H1 (cell line): ENCODE results near the gene SHH. TPM values are rescaled to one million over a fixed set of nuclear protein-coding genes. Genes with fewer than 3 reads are reported as not detected.

Source experiments
- CTCF ChIA-PET: fragments of 300-600 bp; sonication (Branson Sonifier 250); formaldehyde crosslinking; loops from one replicate; lab custom pipeline; 2021; ENCODE audit not compliant: partially characterized antibody; lab: Charles Lee
- POLR2A ChIA-PET: fragments of 300-600 bp; sonication (Branson Sonifier 250); formaldehyde crosslinking; loops from one replicate; lab custom pipeline; 2021; ENCODE audit warnings: inconsistent platforms; ENCODE audit not compliant: partially characterized antibody; lab: Charles Lee
- DNase-seq, 2 experiments: peaks; one replicate each; pipeline versions ENCODE4 v3.0.0 to v3.0.0-alpha.2; 2010 to 2022; ENCODE audit warnings: low spot score in 2 of 2, low read depth in 1 of 2, mixed read lengths in 1 of 2
- FAIRE-seq: peaks from 2 replicates; lab custom pipeline; 2011; peaks lifted over from hg19 to GRCh38; lab: Jason Lieb, UNC
- H2AFZ ChIP-seq: 2 replicates; pipeline ENCODE4 v1.8.1; 2012; ENCODE audit warnings: low read length, inconsistent platforms
- H2AK5ac ChIP-seq: 2 replicates; pipeline ENCODE4 v1.6.1; 2013; ENCODE audit warnings: low read depth, low read length
- H2BK120ac ChIP-seq: replicated peaks from 2 replicates; pipeline ENCODE3; 2013; ENCODE audit warnings: low read depth, low read length, inconsistent platforms
- H2BK12ac ChIP-seq: 2 replicates; pipeline ENCODE4 v1.6.1; 2013; ENCODE audit warnings: low read depth, low read length
- H2BK15ac ChIP-seq: 2 replicates; pipeline ENCODE4 v1.6.1; 2013; ENCODE audit warnings: low read length
- H2BK20ac ChIP-seq: 2 replicates; pipeline ENCODE4 v1.6.1; 2013; ENCODE audit warnings: low read length
- H2BK5ac ChIP-seq: 2 replicates; pipeline ENCODE4 v1.6.1; 2013; ENCODE audit warnings: low read depth, low read length
- H3K14ac ChIP-seq: 2 replicates; pipeline ENCODE4 v1.6.1; 2013; ENCODE audit warnings: inconsistent platforms; ENCODE audit not compliant: insufficient read length
- H3K18ac ChIP-seq: 2 replicates; pipeline ENCODE4 v1.6.1; 2013; ENCODE audit warnings: low read length; ENCODE audit errors: extremely low read depth
- H3K23ac ChIP-seq: 2 replicates; pipeline ENCODE4 v1.6.1; 2013; ENCODE audit warnings: inconsistent platforms; ENCODE audit not compliant: insufficient read length
- H3K23me2 ChIP-seq: 2 replicates; pipeline ENCODE4 v1.6.1; 2013; ENCODE audit warnings: low read depth, low read length
- H3K27ac ChIP-seq: 2 replicates; pipeline ENCODE4 v1.6.1; 2011; ENCODE audit warnings: low read depth, low read length, inconsistent platforms
- H3K27me3 ChIP-seq, 4 experiments: replicated peaks in 1 of 4; 1 replicate in 1 of 4; 2 replicates in 3 of 4; pipeline versions ENCODE4 v1.6.1 to v1.8.1; 2011 to 2013; ENCODE audit warnings: low read length in 3 of 4, mild to moderate bottlenecking in 3 of 4, inconsistent platforms in 2 of 4, mixed read lengths in 2 of 4, moderate library complexity in 1 of 4; ENCODE audit not compliant: control insufficient read depth in 3 of 4, insufficient read depth in 3 of 4; ENCODE audit errors: extremely low read depth in 1 of 4
- H3K36me3 ChIP-seq, 4 experiments: 2 replicates each; pipeline versions ENCODE4 v1.6.1 to v1.8.1; 2011 to 2013; ENCODE audit warnings: mild to moderate bottlenecking in 4 of 4, low read length in 3 of 4, moderate library complexity in 2 of 4, control low read depth in 1 of 4, inconsistent platforms in 1 of 4; ENCODE audit not compliant: insufficient read depth in 4 of 4, control insufficient read depth in 2 of 4
- H3K4ac ChIP-seq: replicated peaks from 2 replicates; pipeline ENCODE3; 2013; ENCODE audit warnings: low read length, low read depth, mixed read lengths, inconsistent platforms; ENCODE audit not compliant: insufficient read length
- H3K4me1 ChIP-seq, 4 experiments: replicated peaks in 1 of 4; 1 replicate in 1 of 4; 2 replicates in 3 of 4; pipeline versions ENCODE4 v1.6.1 to v1.8.1; 2011 to 2013; ENCODE audit warnings: low read length in 3 of 4, inconsistent platforms in 2 of 4, mixed read lengths in 1 of 4; ENCODE audit not compliant: insufficient read depth in 4 of 4, control insufficient read depth in 3 of 4
- H3K4me2 ChIP-seq, 2 experiments: 2 replicates each; pipeline versions ENCODE4 v1.6.1 to v1.8.1; 2011 to 2013; ENCODE audit warnings: low read depth in 2 of 2, low read length in 2 of 2, control low read depth in 1 of 2, inconsistent platforms in 1 of 2, mild to moderate bottlenecking in 1 of 2; ENCODE audit not compliant: insufficient read depth in 1 of 2
- H3K4me3 ChIP-seq, 4 experiments: fragments of 200-600, 300-600 bp in 1 of 4; sonication (generic), shearing (Covaris generic), sonication (Bioruptor Twin) in 1 of 4; 2 replicates each; pipeline versions ENCODE4 v1.5.1 to v1.8.1; 2011 to 2016; ENCODE audit warnings: low read length in 4 of 4, low read depth in 3 of 4, control low read depth in 2 of 4, inconsistent platforms in 2 of 4, mild to moderate bottlenecking in 2 of 4, mixed read lengths in 1 of 4, moderate library complexity in 1 of 4; ENCODE audit not compliant: insufficient read depth in 2 of 4; ENCODE audit errors: extremely low read depth in 1 of 4
- H3K56ac ChIP-seq: replicated peaks from 2 replicates; pipeline ENCODE3; 2013; ENCODE audit warnings: low read depth, mild to moderate bottlenecking, mixed read lengths, low read length, inconsistent platforms; ENCODE audit not compliant: insufficient read length
- H3K79me1 ChIP-seq: 2 replicates; pipeline ENCODE4 v1.6.1; 2013; ENCODE audit warnings: low read depth, low read length, control low read depth
- H3K79me2 ChIP-seq, 2 experiments: 2 replicates each; pipeline versions ENCODE4 v1.6.1 to v1.8.1; 2012 to 2013; ENCODE audit warnings: low read length in 2 of 2, mild to moderate bottlenecking in 2 of 2, inconsistent platforms in 1 of 2; ENCODE audit not compliant: insufficient read depth in 2 of 2, control insufficient read depth in 1 of 2
- H3K9ac ChIP-seq, 4 experiments: replicated peaks in 1 of 4; 1 replicate in 1 of 4; 2 replicates in 3 of 4; pipeline versions ENCODE4 v1.6.1 to v1.8.1; 2011 to 2013; ENCODE audit warnings: low read depth in 3 of 4, low read length in 3 of 4, control low read depth in 2 of 4, mild to moderate bottlenecking in 2 of 4, moderate library complexity in 2 of 4, inconsistent platforms in 1 of 4; ENCODE audit errors: extremely low read depth in 1 of 4
- H3K9me3 ChIP-seq, 2 experiments: 2 replicates each; pipeline versions ENCODE4 v1.6.1 to v1.8.1; 2012 to 2013; ENCODE audit warnings: mild to moderate bottlenecking in 2 of 2, moderate library complexity in 2 of 2, control low read depth in 1 of 2, inconsistent platforms in 1 of 2, low read depth in 1 of 2, low read length in 1 of 2, mixed read lengths in 1 of 2; ENCODE audit not compliant: insufficient read depth in 2 of 2
- H4K20me1 ChIP-seq, 2 experiments: replicated peaks in 1 of 2; 2 replicates each; pipeline versions ENCODE3 to v1.8.1; 2011 to 2013; ENCODE audit warnings: inconsistent platforms in 2 of 2, low read length in 2 of 2, mild to moderate bottlenecking in 1 of 2; ENCODE audit not compliant: insufficient read depth in 2 of 2, control insufficient read depth in 1 of 2
- H4K5ac ChIP-seq: 2 replicates; pipeline ENCODE4 v1.6.1; 2013; ENCODE audit warnings: low read length, low read depth, mixed read lengths, inconsistent platforms; ENCODE audit not compliant: insufficient read length
- H4K8ac ChIP-seq: 2 replicates; pipeline ENCODE4 v1.8.0; 2013; ENCODE audit warnings: mild to moderate bottlenecking, moderate library complexity, low read length, inconsistent platforms; ENCODE audit not compliant: insufficient read depth; ENCODE audit errors: extremely low read depth
- H4K91ac ChIP-seq: replicated peaks from 2 replicates; pipeline ENCODE3; 2013; ENCODE audit warnings: low read length, mixed read lengths, inconsistent platforms; ENCODE audit not compliant: insufficient read length
- RNF2 ChIP-seq: fragments of 200-900, 300-1000 bp; sonication (generic); IDR thresholded peaks from 2 replicates; pipeline ENCODE4 v1.7.1; 2016; ENCODE audit warnings: borderline replicate concordance, low read depth, mild to moderate bottlenecking, antibody characterized with exemption, low read length; ENCODE audit not compliant: poor library complexity, severe bottlenecking; ENCODE audit errors: missing control alignments
- SRF ChIP-seq: IDR thresholded peaks from 2 replicates; pipeline ENCODE4 v1.6.1; 2011; ENCODE audit warnings: mild to moderate bottlenecking, low read depth, low read length, moderate library complexity
- WGBS, 2 experiments: shearing (Covaris generic) in 1 of 2; methylation state at CpG; one replicate each; pipeline versions ENCODE4 v1.1.6 to v1.1.7; 2013 to 2015; ENCODE audit warnings: low lambda C conversion rate in 2 of 2, mixed read lengths in 2 of 2, inconsistent platforms in 1 of 2, low coverage in 1 of 2, missing lambda C conversion rate in 1 of 2; ENCODE audit not compliant: insufficient replicate concordance in 2 of 2, insufficient coverage in 1 of 2, insufficient read length in 1 of 2; ENCODE audit errors: extremely low coverage in 1 of 2, missing lambda C conversion rate in 1 of 2; 5-methylcytosine and 5-hydroxymethylcytosine counted together
- polyA plus RNA-seq, 7 experiments: library from polyadenylated mRNA; depleted of rRNA in 3 of 7; stranded (reverse) in 5 of 7; unstranded in 2 of 7; fragments of >200 nt in 5 of 7; fragments of 200-250 nt in 2 of 7; gene quantifications; 1 replicate in 5 of 7; 2 replicates in 1 of 7; 4 replicates in 1 of 7; pipeline versions ENCODE4 v1.2.1 to v1.2.3, GENCODE V29; 2011 to 2013; ENCODE audit warnings: missing spikeins in 2 of 7, mixed read lengths in 2 of 7
- total RNA-seq: library from RNA; stranded (reverse); fragmentation: NEBNext Ultra II Directional; extraction: Animal tissue kit (Norgen Biotek cat#: 25700); gene quantifications from 2 replicates; pipeline ENCODE4 v1.2.1, GENCODE V29; 2021

SHH gene
- total and polyA plus RNA-seq, 2 of the 8 experiments (the other 6 are each of a cell fraction or from before 2014, with no cell fraction given) = not detected

DNA sequence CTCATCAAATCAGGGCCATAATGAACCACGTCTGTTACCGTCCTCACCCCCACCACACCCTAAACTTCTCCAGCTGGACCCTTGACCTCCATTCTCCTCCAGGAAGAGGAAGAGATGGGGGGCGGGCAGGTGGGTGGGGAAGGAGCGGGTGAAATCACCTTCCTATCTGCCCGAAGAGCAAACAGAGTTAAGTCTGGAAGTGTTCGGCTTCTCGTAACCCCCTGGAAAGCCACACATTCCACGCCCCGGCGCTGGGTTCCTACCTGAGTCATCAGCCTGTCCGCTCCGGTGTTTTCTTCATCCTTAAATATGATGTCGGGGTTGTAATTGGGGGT is 736 bp downstream of the SHH start:
- no peak overlapping the region for H3K14ac ChIP-seq
- no peak overlapping the region for H2BK5ac ChIP-seq
- POLR2A ChIA-PET = interaction anchor here (0.5 to 1.2 kb wide), 2 partner anchors 8 to 385 kb away, joined by 3 read pairs; no protein-coding TSS in a partner anchor
- no peak overlapping the region for H4K8ac ChIP-seq
- no peak overlapping the region for H3K9ac ChIP-seq
- no peak for FAIRE-seq
- peak overlapping the region; percentile 50; the same call in 1 of the 2 replicates for H2BK12ac ChIP-seq
- no peak overlapping the region for H2AFZ ChIP-seq
- H3K23me2 ChIP-seq = peaks cover 7% of the 10 kb centered on the region; the same call in 1 of the 2 replicates
- no peak overlapping the region for H2BK15ac ChIP-seq
- H3K79me1 ChIP-seq = no peaks in the 10 kb centered on the region
- H3K23ac ChIP-seq = no peak overlapping the region
- WGBS, 2 experiments = 5% methylated on average over 12 of the region's 13 CpGs; no CpG with 5 or more reads in 1 of the 2 experiments
- TF ChIP-seq RNF2 (peak; percentile 67), SRF (no peak)
- TF ChIP-seq, all 59 proteins: peak for 1
- no peak overlapping the region for H3K18ac ChIP-seq
- no peak overlapping the region for H2AK5ac ChIP-seq
- H3K56ac ChIP-seq = no peak overlapping the region
- peaks cover 80 to 93% (median 86%) of the 10 kb centered on the region in 4 experiments for H3K27me3 ChIP-seq
- H3K4me2 ChIP-seq = peak overlapping the region; percentile 40 to 68
- H4K5ac ChIP-seq = no peak overlapping the region
- peak overlapping the region; percentile 25 for H4K91ac ChIP-seq
- H3K36me3 ChIP-seq = 0 out of 8 replicates have a peak, but pooled peaks cover 0 to 3% (median 0%) of the 10 kb centered on the region in 4 experiments
- H3K9me3 ChIP-seq = no peaks in the 10 kb centered on the region
- H3K4me1 ChIP-seq = peaks cover 5 to 62% (median 36%) of the 10 kb centered on the region in 4 experiments
- peaks cover 16 to 30% of the 10 kb centered on the region in 2 experiments for H4K20me1 ChIP-seq
- H2BK20ac ChIP-seq = no peak overlapping the region
- no peak overlapping the region for H3K27ac ChIP-seq
- CTCF ChIA-PET = interaction anchor here (1.1 kb wide), 1 partner anchor 655 kb away, joined by 3 read pairs; no protein-coding TSS in a partner anchor
- H3K4ac ChIP-seq = no peak overlapping the region
- H3K79me2 ChIP-seq = no peaks in the 10 kb centered on the region
- no peak overlapping the region for H2BK120ac ChIP-seq
- peak overlapping the region in 2 of 4 experiments; percentile 11 to 56; a peak in 3 of 8 replicates for H3K4me3 ChIP-seq
- DNase-seq = no peak
